GM12878 (cell line): ENCODE data around the gene SHISA9. TPM values are rescaled to one million over a fixed set of nuclear protein-coding genes. Genes with fewer than 3 reads are reported as not detected.

Source experiments
- RELA ChIP-seq: fragments of 450-650 bp; IDR thresholded peaks from 2 replicates; pipeline ENCODE4 v1.8.0; 2014; ENCODE audit warnings: borderline replicate concordance; ENCODE audit not compliant: partially characterized antibody
- SPI1 ChIP-seq: IDR thresholded peaks from 2 replicates; pipeline ENCODE4 v1.6.1; 2011; ENCODE audit warnings: low read depth, mild to moderate bottlenecking, low read length, moderate library complexity, borderline replicate concordance; ENCODE audit not compliant: insufficient read depth
- ZNF274 ChIP-seq: IDR thresholded peaks from one replicate; pipeline ENCODE4 v1.8.0; 2011; ENCODE audit not compliant: insufficient read length, insufficient read depth
- ZSCAN29 ChIP-seq: fragments of 450-650 bp; IDR thresholded peaks from 2 replicates; pipeline ENCODE4 v1.6.1; 2017; ENCODE audit warnings: mild to moderate bottlenecking, moderate library complexity
- polyA plus RNA-seq, 11 experiments: library from polyadenylated mRNA; depleted of rRNA in 4 of 11; unstranded in 6 of 11; stranded (reverse) in 5 of 11; fragments of >200 nt; fragmentation: Nextera tagmentation in 4 of 11; fragmentation: Illumina TruSeq in 1 of 11; extraction: Ambion mirVana in 4 of 11; extraction: Trizol in 1 of 11; gene quantifications; 1 replicate in 1 of 11; 2 replicates in 10 of 11; pipeline versions ENCODE4 v1.2.1 to v1.2.3, GENCODE V29; 2011 to 2016; ENCODE audit warnings: inconsistent platforms in 2 of 11, missing spikeins in 2 of 11, low read depth in 1 of 11
- total RNA-seq, 4 experiments: library from RNA; depleted of rRNA in 3 of 4; stranded (reverse); fragments of >200 nt in 3 of 4; fragmentation: Illumina TruSeq in 1 of 4; extraction: Trizol in 1 of 4; gene quantifications; 2 replicates each; pipeline versions ENCODE4 v1.2.1 to v1.2.3, GENCODE V29; 2013 to 2021
- TF ChIP-seq, protein P1 (sequence below): IDR thresholded peaks from 2 replicates; pipeline ENCODE4 v1.6.1; 2012; ENCODE audit warnings: mild to moderate bottlenecking, low read depth, low read length
- TF ChIP-seq, protein P2 (sequence below): fragments of 450-650 bp; IDR thresholded peaks from 2 replicates; pipeline ENCODE4 v1.6.1; 2018; ENCODE audit warnings: borderline replicate concordance, mild to moderate bottlenecking; ENCODE audit not compliant: partially characterized antibody
- TF ChIP-seq, protein P3 (sequence below): fragments of 450-650 bp; IDR thresholded peaks from 2 replicates; pipeline ENCODE4 v1.6.1; 2016; ENCODE audit warnings: mild to moderate bottlenecking

The SHISA9 gene
- total and polyA plus RNA-seq, 10 of the 15 experiments (the other 5 are each of a cell fraction or from before 2014, with no cell fraction given) = 0.03 to 25.5 (median 0.07) TPM

DNA sequence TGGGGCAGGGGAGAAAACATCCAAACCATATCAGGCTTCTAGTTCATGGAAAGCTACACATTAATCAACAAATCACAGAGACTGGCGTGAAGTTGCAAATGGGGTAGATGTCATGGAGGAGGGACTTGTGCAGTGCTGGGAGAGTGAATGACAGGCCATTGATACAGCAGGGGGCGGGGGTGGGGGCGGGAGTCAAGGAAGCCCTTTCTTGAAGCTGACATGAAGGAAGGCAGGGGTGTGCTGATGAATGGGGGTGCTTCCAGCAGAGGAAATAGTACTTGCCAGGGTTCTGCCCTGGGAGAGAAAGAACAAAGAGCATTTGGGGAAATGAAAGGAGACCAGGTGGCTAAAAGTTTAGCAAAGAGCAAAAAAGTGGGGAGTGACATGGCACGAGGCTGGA lies 269.9 kb downstream of the SHISA9 start (continued):
- TF ChIP-seq, protein P1, sequence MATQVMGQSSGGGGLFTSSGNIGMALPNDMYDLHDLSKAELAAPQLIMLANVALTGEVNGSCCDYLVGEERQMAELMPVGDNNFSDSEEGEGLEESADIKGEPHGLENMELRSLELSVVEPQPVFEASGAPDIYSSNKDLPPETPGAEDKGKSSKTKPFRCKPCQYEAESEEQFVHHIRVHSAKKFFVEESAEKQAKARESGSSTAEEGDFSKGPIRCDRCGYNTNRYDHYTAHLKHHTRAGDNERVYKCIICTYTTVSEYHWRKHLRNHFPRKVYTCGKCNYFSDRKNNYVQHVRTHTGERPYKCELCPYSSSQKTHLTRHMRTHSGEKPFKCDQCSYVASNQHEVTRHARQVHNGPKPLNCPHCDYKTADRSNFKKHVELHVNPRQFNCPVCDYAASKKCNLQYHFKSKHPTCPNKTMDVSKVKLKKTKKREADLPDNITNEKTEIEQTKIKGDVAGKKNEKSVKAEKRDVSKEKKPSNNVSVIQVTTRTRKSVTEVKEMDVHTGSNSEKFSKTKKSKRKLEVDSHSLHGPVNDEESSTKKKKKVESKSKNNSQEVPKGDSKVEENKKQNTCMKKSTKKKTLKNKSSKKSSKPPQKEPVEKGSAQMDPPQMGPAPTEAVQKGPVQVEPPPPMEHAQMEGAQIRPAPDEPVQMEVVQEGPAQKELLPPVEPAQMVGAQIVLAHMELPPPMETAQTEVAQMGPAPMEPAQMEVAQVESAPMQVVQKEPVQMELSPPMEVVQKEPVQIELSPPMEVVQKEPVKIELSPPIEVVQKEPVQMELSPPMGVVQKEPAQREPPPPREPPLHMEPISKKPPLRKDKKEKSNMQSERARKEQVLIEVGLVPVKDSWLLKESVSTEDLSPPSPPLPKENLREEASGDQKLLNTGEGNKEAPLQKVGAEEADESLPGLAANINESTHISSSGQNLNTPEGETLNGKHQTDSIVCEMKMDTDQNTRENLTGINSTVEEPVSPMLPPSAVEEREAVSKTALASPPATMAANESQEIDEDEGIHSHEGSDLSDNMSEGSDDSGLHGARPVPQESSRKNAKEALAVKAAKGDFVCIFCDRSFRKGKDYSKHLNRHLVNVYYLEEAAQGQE = no peak
- TF ChIP-seq ZSCAN29 = no peak
- TF ChIP-seq RELA = no peak
- TF ChIP-seq SPI1 = peak; percentile 18; the same call in 1 of the 2 replicates
- TF ChIP-seq, protein P2, sequence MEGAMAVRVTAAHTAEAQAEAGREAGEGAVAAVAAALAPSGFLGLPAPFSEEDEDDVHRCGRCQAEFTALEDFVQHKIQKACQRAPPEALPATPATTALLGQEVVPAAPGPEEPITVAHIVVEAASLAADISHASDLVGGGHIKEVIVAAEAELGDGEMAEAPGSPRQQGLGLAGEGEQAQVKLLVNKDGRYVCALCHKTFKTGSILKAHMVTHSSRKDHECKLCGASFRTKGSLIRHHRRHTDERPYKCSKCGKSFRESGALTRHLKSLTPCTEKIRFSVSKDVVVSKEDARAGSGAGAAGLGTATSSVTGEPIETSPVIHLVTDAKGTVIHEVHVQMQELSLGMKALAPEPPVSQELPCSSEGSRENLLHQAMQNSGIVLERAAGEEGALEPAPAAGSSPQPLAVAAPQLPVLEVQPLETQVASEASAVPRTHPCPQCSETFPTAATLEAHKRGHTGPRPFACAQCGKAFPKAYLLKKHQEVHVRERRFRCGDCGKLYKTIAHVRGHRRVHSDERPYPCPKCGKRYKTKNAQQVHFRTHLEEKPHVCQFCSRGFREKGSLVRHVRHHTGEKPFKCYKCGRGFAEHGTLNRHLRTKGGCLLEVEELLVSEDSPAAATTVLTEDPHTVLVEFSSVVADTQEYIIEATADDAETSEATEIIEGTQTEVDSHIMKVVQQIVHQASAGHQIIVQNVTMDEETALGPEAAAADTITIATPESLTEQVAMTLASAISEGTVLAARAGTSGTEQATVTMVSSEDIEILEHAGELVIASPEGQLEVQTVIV = no peak
- TF ChIP-seq, protein P3, sequence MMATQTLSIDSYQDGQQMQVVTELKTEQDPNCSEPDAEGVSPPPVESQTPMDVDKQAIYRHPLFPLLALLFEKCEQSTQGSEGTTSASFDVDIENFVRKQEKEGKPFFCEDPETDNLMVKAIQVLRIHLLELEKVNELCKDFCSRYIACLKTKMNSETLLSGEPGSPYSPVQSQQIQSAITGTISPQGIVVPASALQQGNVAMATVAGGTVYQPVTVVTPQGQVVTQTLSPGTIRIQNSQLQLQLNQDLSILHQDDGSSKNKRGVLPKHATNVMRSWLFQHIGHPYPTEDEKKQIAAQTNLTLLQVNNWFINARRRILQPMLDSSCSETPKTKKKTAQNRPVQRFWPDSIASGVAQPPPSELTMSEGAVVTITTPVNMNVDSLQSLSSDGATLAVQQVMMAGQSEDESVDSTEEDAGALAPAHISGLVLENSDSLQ = peak; percentile 64; the same call in 1 of the 2 replicates
- TF ChIP-seq ZNF274 = no peak
